ENCODE data around the gene TIMM13. TPM values are rescaled to one million over a fixed set of nuclear protein-coding genes. Genes with fewer than 3 reads are reported as not detected.
A peak's percentile ranks its signal among the peaks of the same experiment; 100 is the strongest.

Gene TIMM13
- total and polyA plus RNA-seq, 2 donors (not counting 3 experiments of a cell fraction or from before 2014, with no cell fraction given) = 154 to 160 TPM

DNA sequence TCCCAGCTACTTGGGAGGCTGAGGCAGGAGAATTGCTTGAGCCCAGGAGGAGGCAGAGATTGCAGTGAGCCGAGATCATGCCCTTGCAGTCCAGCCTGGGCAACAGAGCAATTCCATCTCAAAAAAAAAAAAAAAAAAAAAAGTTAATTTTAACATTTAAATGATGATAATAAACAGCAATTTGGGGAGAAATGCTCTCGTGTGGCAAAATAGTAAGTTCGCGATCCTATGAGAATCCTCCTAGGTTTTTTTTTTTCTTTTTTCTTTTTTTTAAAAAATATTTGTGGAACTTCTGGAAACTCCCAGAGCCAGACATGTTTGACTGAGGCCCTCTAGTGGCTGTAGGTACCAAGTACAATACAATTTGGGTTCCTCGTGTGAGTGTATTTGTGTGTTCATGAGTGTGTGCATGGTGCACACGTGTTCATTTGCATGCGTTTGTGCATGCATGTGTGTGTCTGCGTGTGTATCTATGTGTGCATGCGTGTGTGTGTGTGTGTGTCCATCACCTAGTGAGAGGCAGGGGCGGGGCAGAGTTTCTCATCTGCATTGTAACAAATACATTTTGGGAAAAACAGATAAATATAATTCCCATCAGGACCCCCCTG, 36.2 kb downstream of the TIMM13 start:
- intact Hi-C loops (cut with micrococcal nuclease) = loop anchor here (1.0 to 10.0 kb wide), 4 partner anchors 116 to 234 kb away; partner anchors contain the start of genes PLEKHJ1 and SF3A2
- H3K27ac ChIP-seq (ENCODE audit: insufficient read depth, low read depth, low read length) = no peak overlapping the region
- ChIA-PET POLR2A (no interaction called here), CTCF (interaction anchor here (0.7 to 1.8 kb wide), 10 partner anchors 10 to 235 kb away, joined by 3 to 12 read pairs (median 4); no protein-coding TSS in a partner anchor)
- H3K4me1 ChIP-seq (ENCODE audit: control insufficient read depth, extremely low read depth, insufficient read depth, low read length) = no peaks in the 10 kb centered on the region
- peak; percentile 73 for DNase-seq (ENCODE audit: low read depth, low spot score)
- no peak overlapping the region for H2AFZ ChIP-seq (ENCODE audit: low read depth, low read length)
- FAIRE-seq = peak; percentile 85
- no peaks in the 10 kb centered on the region for H3K79me2 ChIP-seq (ENCODE audit: control insufficient read depth, insufficient read depth, low read length)
- no peaks in the 10 kb centered on the region for H3K9me3 ChIP-seq (replicated peaks; ENCODE audit: control insufficient read depth, insufficient read depth, low read length)
- dilution Hi-C loops (cut with MboI; ENCODE audit: extremely low pct_ligation_motif_present, low sequenced_read_pairs) = no loop called here
- H3K27me3 ChIP-seq (ENCODE audit: control insufficient read depth in 2 of 2, insufficient read depth in 2 of 2, low read length in 2 of 2) = peaks cover 3 to 4% of the 10 kb centered on the region in 2 experiments
- no peak overlapping the region for H3K9ac ChIP-seq (replicated peaks; ENCODE audit: extremely low read depth, insufficient read depth, low read length)
- no peaks in the 10 kb centered on the region for H3K9me1 ChIP-seq (replicated peaks; ENCODE audit: control insufficient read depth, extremely low read depth, insufficient read depth, low read length)
- no TSS peak for BruUV-seq (replicated peaks)
- TF ChIP-seq EZH2 (IDR thresholded peaks at IDR 0.05; ENCODE audit: borderline replicate concordance, low read depth, low read length, severe bottlenecking) = no peak
- TF ChIP-seq MYC (IDR thresholded peaks at IDR 0.05; ENCODE audit: low read depth, low read length) = no peak
- peak; percentile 83 for TF ChIP-seq MAX (IDR thresholded peaks at IDR 0.05; ENCODE audit: insufficient read depth, insufficient read length)
- TF ChIP-seq CTCF (IDR thresholded peaks at IDR 0.05; ENCODE audit: extremely low read depth in 1 of 2, insufficient read depth in 1 of 2, low read depth in 1 of 2, low read length in 2 of 2) = peak; percentile 60 to 67
- no peak for TF ChIP-seq GATA2 (IDR thresholded peaks at IDR 0.05; ENCODE audit: insufficient read depth, insufficient read length, low read depth, low read length)
- TF ChIP-seq FOS (IDR thresholded peaks at IDR 0.05; ENCODE audit: borderline replicate concordance, insufficient read depth, low read length) = no peak
- TF ChIP-seq POLR2AphosphoS5 (IDR thresholded peaks at IDR 0.05; ENCODE audit: insufficient read depth, low read depth, low read length) = no peak
- no peak for TF ChIP-seq JUN (IDR thresholded peaks at IDR 0.05; ENCODE audit: borderline replicate concordance, insufficient read depth, insufficient read length, low read depth)
- no peak for TF ChIP-seq POLR2A (IDR thresholded peaks at IDR 0.05; ENCODE audit: low read depth, low read length)
- H3K36me3 ChIP-seq (ENCODE audit: control insufficient read depth in 2 of 2, extremely low read depth in 1 of 2, insufficient read depth in 2 of 2, low read length in 2 of 2) = no peaks in the 10 kb centered on the region
- no peak overlapping the region for H3K4me2 ChIP-seq (ENCODE audit: insufficient read depth, low read length)
- no peaks in the 10 kb centered on the region for H4K20me1 ChIP-seq (replicated peaks; ENCODE audit: control insufficient read depth, extremely low read depth, insufficient read depth, low read length)
- no peak overlapping the region for H3K4me3 ChIP-seq (replicated peaks in 1 of 3; ENCODE audit: insufficient read depth in 1 of 3, low read depth in 1 of 3, low read length in 3 of 3)

All from endothelial cell of umbilical vein (primary cell).